Fibroblast of skin of left biceps (primary cell): ENCODE measurements around the gene KDM7A.
"Not testable (repeated sequence)": the region's sequence is repeated elsewhere in the genome, so short reads cannot be mapped to it uniquely, and the experiment has no call there.

ENCODE experiments used
- DNase-seq, 2 experiments: peaks; one replicate each; pipeline ENCODE4 v3.0.0-alpha.2; 2013; ENCODE audit warnings: low read depth in 2 of 2

The KDM7A gene

GRCh38 chr7:140202942-140203341, 26.2 kb upstream of the KDM7A start:
- not testable (repeated sequence) for DNase-seq

- no peak for DNase-seq
Observed at GRCh38 chr7:140201393-140201792, 24.6 kb upstream of the KDM7A start.

- DNase-seq: no peak
Observed at GRCh38 chr7:140200061-140200989, 23.5 kb upstream of the KDM7A start.

GRCh38 chr7:140197938-140198337, 21.2 kb upstream of the KDM7A start:
- no peak for DNase-seq

- no peak for DNase-seq
Observed at GRCh38 chr7:140197218-140197890, 20.6 kb upstream of the KDM7A start.

GRCh38 chr7:140196361-140197217, 19.8 kb upstream of the KDM7A start:
- no peak for DNase-seq

GRCh38 chr7:140195859-140196258, 19.1 kb upstream of the KDM7A start:
- DNase-seq: no peak

GRCh38 chr7:140192620-140193019, 15.8 kb upstream of the KDM7A start:
- no peak for DNase-seq

- no peak for DNase-seq
Observed at GRCh38 chr7:140192176-140192575, 15.4 kb upstream of the KDM7A start.

- DNase-seq: no peak
Observed at GRCh38 chr7:140190588-140190987, 13.8 kb upstream of the KDM7A start.

- DNase-seq: no peak
Observed at GRCh38 chr7:140189917-140190316, 13.1 kb upstream of the KDM7A start.

GRCh38 chr7:140182917-140183316, 6.1 kb upstream of the KDM7A start:
- no peak for DNase-seq

- no peak for DNase-seq
Observed at GRCh38 chr7:140179339-140179738, 2.6 kb upstream of the KDM7A start.

- DNase-seq: no peak
Observed at GRCh38 chr7:140176122-140176701, 571 bp downstream of the KDM7A start.

GRCh38 chr7:140175221-140176121, 1.3 kb downstream of the KDM7A start:
- peak; percentile 86 to 89 for DNase-seq

GRCh38 chr7:140174217-140174616, 2.6 kb downstream of the KDM7A start:
- DNase-seq: no peak

GRCh38 chr7:140170375-140170774, 6.4 kb downstream of the KDM7A start:
- DNase-seq: no peak

- DNase-seq: no peak
Observed at GRCh38 chr7:140168816-140169215, 8.0 kb downstream of the KDM7A start.

GRCh38 chr7:140165422-140165821, 11.4 kb downstream of the KDM7A start:
- peak; percentile 64 to 65 for DNase-seq

GRCh38 chr7:140162081-140162480, 14.7 kb downstream of the KDM7A start:
- DNase-seq: not testable (repeated sequence)

GRCh38 chr7:140161047-140161446, 15.7 kb downstream of the KDM7A start:
- no peak for DNase-seq
